ENCODE measurements around the gene SAFB. TPM values are rescaled to one million over a fixed set of nuclear protein-coding genes. Genes with fewer than 3 reads are reported as not detected.
A peak's percentile ranks its signal among the peaks of the same experiment; 100 is the strongest.

Gene SAFB
- 87.1 TPM for total RNA-seq
- long read RNA-seq, transcript SAFB-205 (21 exons, 2,842 nt): major isoform, 60 of 194 reads
- long read RNA-seq, transcript SAFB-201 (21 exons, 3,042 nt): minor isoform, 20 of 194 reads
- long read RNA-seq, transcript SAFB-211 (21 exons, 3,014 nt): minor isoform, 55 of 194 reads
- long read RNA-seq, partial matches to known transcripts: 23 of 194 reads
- long read RNA-seq, other reads (novel, unspliced or antisense): 36 of 194 reads

DNA sequence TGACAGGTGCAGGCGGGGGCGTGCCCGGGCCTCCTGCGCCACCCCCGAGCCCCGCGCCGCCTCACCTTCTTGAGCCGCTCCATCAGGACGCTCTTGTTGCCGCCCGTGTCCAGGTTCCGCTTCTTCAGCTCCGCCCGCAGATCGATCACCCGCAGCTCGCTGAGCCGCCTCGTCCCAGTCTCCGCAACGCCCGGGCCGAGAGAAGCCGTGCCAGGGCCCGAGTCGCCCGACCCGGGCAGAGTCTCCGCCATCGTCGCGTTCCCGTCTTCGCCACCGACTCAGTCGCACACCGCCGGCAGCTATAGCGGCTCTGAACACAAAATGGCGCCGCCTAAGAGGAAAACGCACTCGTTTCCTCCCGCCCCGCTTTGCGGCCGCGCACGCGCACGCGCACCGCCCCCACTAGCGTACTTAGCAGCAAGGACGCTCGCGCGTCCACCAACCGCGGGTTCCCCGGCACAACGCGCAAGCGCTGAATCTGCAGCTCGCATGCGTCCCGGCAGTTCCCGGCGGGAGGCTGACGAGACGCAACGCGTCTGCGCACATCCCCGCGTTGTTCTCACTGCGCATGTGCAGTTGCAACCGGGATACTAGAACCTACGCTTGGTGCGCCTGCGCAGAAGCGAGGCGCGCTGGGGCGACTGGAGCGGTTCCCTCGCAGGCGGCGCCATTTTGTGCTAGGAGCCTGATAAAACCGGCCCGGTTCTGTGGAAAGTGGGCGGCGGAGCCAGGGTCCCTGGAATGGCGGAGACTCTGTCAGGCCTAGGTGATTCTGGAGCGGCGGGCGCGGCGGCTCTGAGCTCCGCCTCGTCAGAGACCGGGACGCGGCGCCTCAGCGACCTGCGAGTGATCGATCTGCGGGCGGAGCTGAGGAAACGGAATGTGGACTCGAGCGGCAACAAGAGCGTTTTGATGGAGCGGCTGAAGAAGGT is at the start of gene SAFB, which contains the start of gene SAFB2:
Gene SAFB (plus strand): TSS at position 619 of the 932 bp plus-strand sequence. CDS start 123 bp downstream, at position 742.
Gene SAFB2 (minus strand): TSS at position 312 of the 932 bp plus-strand sequence. CDS start 61 bp downstream, at position 251.
- H3K4me1 ChIP-seq: peaks cover 74% of the 10 kb centered on the region
- intact Hi-C loops (cut with DNase I): no loop called here
- ATAC-seq: peak; percentile 97 to 98
- H3K9me3 ChIP-seq: no peaks in the 10 kb centered on the region
- H3K27me3 ChIP-seq (ENCODE audit: low read depth): no peaks in the 10 kb centered on the region
- H3K4me3 ChIP-seq: peak within 1 kb of the TSS; percentile 99
- peaks cover 65% of the 10 kb centered on the region for H3K36me3 ChIP-seq
- TF ChIP-seq, protein P1, sequence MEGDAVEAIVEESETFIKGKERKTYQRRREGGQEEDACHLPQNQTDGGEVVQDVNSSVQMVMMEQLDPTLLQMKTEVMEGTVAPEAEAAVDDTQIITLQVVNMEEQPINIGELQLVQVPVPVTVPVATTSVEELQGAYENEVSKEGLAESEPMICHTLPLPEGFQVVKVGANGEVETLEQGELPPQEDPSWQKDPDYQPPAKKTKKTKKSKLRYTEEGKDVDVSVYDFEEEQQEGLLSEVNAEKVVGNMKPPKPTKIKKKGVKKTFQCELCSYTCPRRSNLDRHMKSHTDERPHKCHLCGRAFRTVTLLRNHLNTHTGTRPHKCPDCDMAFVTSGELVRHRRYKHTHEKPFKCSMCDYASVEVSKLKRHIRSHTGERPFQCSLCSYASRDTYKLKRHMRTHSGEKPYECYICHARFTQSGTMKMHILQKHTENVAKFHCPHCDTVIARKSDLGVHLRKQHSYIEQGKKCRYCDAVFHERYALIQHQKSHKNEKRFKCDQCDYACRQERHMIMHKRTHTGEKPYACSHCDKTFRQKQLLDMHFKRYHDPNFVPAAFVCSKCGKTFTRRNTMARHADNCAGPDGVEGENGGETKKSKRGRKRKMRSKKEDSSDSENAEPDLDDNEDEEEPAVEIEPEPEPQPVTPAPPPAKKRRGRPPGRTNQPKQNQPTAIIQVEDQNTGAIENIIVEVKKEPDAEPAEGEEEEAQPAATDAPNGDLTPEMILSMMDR (IDR thresholded peaks at IDR 0.05): no peak
- DNase-seq: peak; percentile 100
- H3K27ac ChIP-seq: peak within 1 kb of the TSS; percentile 98

DNA sequence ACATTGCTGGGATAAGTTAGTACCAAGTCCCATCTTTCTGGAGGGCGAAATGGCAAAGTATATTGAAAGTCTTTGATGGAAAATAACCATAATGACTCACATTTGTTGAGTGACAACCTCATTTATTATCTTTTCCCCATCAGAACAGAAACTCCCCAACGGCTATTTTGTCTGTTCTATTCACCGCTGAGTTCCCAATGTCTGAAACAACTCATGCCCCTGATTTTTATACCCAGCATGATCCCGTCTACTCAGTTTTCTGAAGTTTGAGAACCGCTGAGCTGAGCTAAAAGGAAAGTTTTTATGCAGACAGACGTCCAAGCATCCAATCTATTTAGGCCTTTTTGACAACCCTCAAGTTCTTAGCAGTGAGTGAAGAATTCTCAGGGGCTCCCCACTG is 47.3 kb upstream of the SAFB start:
- H3K4me1 ChIP-seq: peaks cover 5% of the 10 kb centered on the region
- TF ChIP-seq, protein P1 (IDR thresholded peaks at IDR 0.05): no peak
- no peaks in the 10 kb centered on the region for H3K27me3 ChIP-seq (ENCODE audit: low read depth)
- H3K27ac ChIP-seq: no peak overlapping the region
- no peak overlapping the region for H3K4me3 ChIP-seq
- intact Hi-C loops (cut with DNase I): no loop called here
- ATAC-seq: no peak
- no peak for DNase-seq
- no peaks in the 10 kb centered on the region for H3K9me3 ChIP-seq
- H3K36me3 ChIP-seq: no peaks in the 10 kb centered on the region

DNA sequence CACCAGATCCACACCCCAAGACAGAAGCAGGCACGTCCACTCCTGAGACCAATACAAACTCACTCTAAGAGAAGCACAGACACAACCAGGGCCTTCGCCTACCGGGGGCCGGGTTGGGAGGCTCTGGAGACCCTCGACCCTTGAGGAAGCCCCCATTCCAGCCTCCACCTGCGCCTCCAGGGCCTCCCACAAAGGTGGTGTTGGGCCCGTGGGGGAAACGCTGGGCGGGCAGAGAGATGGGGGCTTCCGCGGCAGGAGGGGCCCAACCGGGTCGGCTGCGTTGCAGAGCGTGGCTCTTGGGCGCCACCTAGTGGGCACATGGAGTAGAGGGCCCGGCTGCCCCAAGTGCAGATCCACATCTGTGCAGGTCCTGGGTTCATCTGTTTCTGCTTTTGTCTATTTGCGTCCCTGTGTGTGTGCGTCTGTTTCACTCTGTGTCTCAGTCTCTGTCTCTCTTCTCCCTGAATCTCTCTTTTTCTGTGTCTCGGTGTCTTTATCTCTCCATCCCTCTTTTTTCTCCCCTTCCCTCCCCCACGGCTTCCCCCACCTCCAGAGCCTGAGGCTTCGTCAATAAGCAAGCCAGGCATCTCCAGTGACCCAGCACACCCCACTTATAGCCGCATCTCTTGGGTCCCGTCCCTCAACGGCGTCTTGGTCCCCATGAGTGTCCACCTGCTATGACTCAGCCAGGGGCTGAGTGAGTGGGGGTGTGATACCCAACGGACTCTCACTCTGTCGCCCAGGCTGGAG is 44.6 kb upstream of the SAFB start:
- Histone ChIP-seq H3K27ac (no peak overlapping the region), H3K4me1 (peaks cover 5% of the 10 kb centered on the region), H3K36me3 (peaks cover 14% of the 10 kb centered on the region), H3K27me3 (ENCODE audit: low read depth) (no peaks in the 10 kb centered on the region), H3K4me3 (no peak overlapping the region), H3K9me3 (no peaks in the 10 kb centered on the region)
- ATAC-seq (peak; percentile 89 to 90), DNase-seq (peak; percentile 79)
- TF ChIP-seq, protein P1 (IDR thresholded peaks at IDR 0.05): peak; percentile 99
- intact Hi-C loops (cut with DNase I): no loop called here

DNA sequence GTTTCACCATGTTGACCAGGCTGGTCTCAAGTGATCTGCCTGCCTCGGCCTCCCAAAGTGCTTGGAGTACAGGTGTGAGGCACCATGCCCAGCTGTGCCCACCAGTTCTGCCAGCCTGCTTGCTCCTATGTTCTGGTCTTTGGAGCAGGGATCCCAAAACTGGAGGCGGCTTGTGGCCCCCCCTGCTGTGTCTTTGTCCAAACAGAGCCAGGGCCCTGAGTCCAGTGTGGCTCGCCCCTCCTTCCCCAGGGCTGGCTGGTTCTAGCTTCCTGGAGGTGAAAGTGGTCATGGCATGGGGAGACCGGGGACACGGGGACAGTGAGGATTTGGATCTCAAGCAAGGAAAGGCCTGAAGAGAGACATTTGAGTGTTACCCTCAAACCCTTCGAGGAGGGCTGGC is 43.6 kb upstream of the SAFB start:
- H3K27me3 ChIP-seq (ENCODE audit: low read depth): no peaks in the 10 kb centered on the region
- TF ChIP-seq, protein P1 (IDR thresholded peaks at IDR 0.05): no peak
- H3K36me3 ChIP-seq: peaks cover 14% of the 10 kb centered on the region
- intact Hi-C loops (cut with DNase I): no loop called here
- ATAC-seq (no peak), DNase-seq (no peak)
- H3K27ac ChIP-seq: no peak overlapping the region
- H3K9me3 ChIP-seq: no peaks in the 10 kb centered on the region
- H3K4me3 ChIP-seq: no peak overlapping the region
- peaks cover 5% of the 10 kb centered on the region for H3K4me1 ChIP-seq

DNA sequence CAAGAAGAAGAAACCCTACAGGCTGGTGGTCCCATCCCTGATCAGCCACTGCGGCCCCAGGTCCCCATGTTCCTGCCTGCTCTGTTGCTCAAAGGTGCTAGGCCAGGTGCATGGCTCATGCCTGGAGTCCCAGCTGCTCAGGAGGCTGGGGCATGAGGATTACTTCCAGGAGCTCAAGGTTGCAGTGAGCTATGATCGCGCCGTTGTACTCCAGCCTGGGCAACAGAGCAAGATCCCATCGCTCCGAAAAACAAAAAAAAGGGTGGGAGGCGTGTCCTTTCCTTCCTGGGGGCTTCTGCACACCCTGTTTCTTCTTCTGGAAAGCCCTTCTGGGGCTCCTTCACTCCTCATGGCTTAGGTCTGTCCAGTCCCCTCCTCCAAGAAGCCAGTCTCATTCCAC is 43.2 kb upstream of the SAFB start:
- ATAC-seq: no peak
- Histone ChIP-seq H3K36me3 (peaks cover 14% of the 10 kb centered on the region), H3K4me1 (peaks cover 5% of the 10 kb centered on the region), H3K4me3 (no peak overlapping the region), H3K9me3 (no peaks in the 10 kb centered on the region), H3K27me3 (ENCODE audit: low read depth) (no peaks in the 10 kb centered on the region), H3K27ac (no peak overlapping the region)
- TF ChIP-seq, protein P1 (IDR thresholded peaks at IDR 0.05): no peak
- intact Hi-C loops (cut with DNase I): no loop called here
- no peak for DNase-seq

Measured in lower lobe of right lung (tissue), 2 donors.